GM19240 (cell line): Measurements from ENCODE around the gene CREBRF.
A peak's percentile ranks its signal among the peaks of the same experiment; 100 is the strongest.
"Not testable (repeated sequence)": the region's sequence is repeated elsewhere in the genome, so short reads cannot be mapped to it uniquely, and the experiment has no call there.

ENCODE experiments used
- DNase-seq: peaks from one replicate; pipeline ENCODE4 v3.0.0; 2011; ENCODE audit warnings: low spot score; ENCODE audit not compliant: insufficient read length

The CREBRF gene

DNA sequence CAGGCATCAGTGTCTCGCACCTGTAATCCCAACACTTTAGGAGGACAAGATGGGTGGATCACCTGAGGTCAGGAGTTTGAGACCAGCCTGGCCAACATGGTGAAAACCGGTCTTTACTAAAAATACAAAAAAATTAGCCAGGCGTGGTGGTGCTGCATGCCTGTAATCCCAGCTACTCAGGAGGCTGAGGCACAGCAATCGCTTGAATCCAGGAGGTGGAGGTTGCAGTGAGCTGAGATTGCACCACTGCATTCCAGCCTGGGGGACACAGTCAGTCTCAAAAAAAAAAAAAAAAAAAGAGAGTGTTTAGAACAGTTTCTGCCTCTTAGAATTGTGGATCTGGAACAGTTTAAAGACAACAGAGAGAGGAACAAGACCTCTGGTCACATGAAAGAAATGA, 20.3 kb downstream of the CREBRF start:
- DNase-seq, result not testable (repeated sequence)

DNA sequence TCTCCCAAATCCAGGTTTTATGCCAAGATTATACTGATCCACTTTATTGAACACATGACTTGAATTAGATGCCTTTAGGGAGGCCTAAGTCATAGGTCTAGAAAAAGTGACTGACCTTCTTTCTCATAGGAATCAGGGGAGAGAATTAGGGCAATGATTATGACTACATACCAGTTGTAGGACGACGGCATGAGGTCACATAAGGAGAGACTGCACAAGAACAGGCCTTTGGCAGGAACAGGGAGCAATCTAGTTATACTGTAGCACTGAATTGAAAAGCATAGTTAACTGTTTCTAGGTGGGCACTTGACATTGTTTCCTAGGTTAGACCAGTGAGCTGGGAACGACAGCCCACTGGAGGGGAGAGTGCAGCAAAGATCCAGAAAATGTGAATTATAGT, 22.7 kb downstream of the CREBRF start:
- no peak for DNase-seq

DNA sequence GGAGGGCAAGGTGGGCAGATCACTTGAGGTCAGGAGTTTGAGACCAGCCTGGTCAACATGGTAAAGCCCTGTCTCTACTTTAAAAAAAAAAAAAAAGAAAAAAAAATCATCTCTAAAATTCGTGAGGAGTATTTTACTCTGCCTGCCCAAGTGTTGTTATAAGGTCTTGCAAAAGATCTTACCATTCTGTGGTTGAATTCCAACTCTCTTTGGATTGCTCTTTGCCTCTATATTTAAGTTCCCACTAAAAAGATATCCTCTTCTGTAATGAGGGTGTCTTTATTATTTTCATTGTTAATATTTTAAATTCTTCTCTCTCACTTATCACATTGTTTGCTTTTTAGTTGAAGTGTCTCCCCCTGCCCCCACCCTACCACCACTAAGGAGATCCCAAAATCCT, 33.4 kb downstream of the CREBRF start:
- no peak for DNase-seq

DNA sequence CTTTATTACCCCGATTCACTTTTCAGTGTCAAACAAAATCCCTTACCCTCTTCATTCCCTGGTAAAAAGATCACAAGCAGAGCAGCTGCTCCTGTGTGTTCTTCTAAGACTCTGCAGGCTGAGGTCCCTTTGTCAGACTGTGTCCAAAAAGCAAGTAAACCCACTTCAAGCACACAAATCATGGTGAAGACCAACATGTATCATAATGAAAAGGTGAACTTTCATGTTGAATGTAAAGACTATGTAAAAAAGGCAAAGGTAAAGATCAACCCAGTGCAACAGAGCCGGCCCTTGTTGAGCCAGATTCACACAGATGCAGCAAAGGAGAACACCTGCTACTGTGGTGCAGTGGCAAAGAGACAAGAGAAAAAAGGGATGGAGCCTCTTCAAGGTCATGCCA, 34.5 kb downstream of the CREBRF start:
- DNase-seq, result no peak

DNA sequence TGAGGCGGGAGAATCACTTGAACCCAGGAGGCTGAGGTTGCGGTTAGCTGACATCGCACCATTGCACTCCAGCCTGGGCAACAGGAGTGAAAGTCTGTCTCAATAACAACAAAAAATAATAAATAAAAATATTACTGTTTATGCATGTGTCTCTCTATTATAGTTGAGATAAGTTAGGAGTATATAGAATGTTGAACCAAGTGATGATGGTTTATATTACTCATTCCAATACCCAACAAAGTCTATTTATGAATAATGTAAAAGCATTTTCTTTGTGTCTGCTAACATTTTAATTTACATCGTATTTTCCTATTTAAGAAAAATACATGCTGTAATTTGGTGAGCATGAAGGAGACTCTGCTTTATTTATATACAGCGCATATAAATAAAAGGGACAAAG, 35.8 kb downstream of the CREBRF start:
- DNase-seq, result no peak

DNA sequence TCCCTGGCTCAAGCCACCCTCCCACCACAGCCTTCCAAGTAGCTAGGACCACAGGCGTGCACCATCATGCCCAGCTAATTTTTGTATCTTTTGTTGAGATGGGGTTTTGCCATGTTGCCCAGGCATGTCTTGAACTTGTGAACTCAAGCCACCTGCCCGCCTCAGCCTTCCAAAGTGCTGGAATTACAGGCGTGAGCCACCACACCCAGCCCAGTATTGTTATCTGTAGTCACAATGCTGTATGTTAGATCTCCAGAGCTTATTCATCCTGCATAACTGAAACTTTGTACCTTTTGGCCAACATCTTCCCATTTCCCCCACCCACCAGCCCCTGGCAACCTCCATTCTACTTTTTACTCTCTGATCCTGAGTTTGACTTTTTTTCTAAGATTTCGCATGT, 37.5 kb downstream of the CREBRF start:
- DNase-seq, result no peak

DNA sequence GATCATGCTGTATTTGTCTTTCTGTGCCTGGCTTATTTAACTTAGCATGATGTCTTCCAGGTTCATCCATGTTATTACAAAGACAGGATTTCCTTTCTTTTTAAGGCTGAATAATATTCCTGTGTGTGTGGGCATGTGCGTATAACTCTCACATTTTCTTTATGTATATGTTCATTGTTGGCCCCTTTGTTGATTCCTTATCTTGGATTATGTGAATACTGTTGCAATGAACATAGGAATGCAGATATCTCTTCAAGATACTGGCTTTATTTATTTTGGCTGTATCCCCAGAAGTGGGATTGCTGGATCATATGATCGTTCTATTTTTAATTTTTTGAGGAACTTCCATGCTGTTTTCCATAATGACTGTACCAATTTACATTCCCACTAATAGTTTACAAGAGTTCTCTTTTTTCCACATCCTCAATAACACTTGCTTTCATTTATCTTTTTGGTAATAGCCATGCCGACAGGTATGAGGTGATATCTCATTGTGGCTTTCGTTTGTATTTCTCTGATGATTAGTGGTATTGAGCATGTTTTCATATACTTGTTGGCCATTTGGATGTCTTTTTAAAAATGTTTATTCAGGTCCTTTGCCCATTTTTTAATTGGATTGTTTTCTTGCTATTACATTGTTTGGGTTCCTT, 38.0 kb downstream of the CREBRF start:
- DNase-seq, result no peak

DNA sequence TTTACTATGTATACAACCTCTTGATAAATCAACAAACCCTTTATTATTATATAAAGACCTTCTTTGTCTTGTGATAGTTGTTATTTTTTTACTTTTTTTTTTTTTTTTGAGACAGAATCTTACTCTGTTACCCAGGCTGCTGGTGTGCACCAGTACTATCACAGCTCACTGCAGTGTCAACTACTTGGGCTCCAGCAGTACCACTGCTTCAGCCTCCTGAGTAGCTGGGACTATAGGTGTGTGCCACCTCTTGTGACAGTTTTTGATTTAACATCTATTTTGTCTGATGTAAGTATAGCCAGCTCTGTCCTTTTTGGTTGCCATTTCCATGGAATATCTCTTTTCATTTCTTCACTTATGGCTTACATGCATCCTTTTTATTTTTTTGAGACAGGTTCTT, 42.6 kb downstream of the CREBRF start:
- DNase-seq, result no peak

DNA sequence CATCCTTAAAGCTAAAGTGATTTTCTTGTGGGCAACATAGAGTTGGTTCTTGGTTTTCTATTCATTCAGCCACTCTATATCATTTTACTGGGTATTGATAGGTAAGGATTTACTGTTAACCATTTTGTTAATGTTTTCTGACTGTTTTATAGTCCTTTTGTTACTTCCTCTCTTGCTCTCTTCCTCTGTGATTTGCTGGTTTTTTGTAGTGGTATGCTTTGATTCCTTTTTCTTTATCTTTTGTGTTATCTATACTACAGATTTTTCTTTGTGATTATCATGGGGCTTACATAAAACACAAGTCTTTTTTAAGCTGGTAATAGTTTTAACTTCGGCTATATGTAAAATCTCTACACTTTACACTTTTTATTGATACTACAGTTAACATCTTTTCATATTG, 43.3 kb downstream of the CREBRF start:
- no peak for DNase-seq

DNA sequence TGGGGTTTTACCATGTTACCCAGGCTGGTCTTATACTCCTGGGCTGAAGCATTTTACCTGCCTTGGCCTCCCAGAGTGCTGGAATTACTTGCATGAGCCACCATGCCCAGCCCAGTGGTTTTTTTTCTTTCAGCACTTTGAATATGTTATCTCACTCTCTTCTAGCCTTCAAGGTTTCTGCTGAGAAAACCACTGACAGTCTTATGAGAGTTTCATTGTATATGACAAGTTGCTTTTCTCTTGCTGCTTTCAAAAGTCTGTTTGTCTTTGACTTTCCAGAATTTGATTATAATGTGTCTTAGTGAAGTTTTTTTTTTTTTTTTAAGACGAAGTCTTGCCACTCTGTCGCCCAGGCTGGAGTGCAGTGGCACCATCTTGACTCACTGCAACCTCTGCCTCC, 45.1 kb downstream of the CREBRF start:
- DNase-seq, result no peak

DNA sequence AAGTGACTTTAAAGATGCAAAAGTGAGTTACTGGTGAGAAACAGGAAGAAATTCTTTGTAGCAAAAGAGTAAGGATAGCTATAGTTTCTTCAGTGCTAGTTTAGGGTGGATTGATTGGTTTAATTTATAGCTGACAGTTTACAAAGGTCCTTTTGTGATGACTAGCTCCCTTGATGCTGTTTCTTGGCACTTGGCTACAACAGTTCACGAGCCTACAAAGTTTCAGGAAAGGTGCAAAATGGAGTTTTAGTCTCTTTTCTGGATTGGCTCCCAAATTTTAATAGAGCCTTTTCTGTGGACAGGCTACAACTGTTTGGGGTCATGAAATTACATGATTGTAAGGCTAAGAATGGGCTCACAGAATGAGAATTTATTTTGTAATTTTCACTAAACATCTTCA, 47.3 kb downstream of the CREBRF start:
- DNase-seq, result no peak

DNA sequence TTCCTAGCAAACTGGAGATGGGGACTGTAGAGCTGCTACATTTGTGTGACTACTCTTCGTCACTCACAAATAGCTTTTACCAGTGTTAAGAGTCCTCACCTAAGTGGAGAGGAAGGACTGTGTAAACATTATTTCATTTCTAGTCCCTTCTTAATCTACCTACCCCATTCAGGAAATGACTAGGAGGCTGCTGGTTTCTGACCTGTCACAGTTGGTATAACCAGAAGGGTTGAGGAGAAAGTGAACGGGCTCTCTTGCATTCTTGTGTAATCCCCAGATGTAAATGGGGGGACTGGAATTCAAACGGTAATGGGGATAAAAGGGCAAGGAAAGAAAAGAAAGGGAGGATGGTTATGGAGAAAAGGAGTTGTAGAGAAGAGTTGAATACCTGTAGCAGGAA, 52.8 kb downstream of the CREBRF start:
- DNase-seq, result no peak

DNA sequence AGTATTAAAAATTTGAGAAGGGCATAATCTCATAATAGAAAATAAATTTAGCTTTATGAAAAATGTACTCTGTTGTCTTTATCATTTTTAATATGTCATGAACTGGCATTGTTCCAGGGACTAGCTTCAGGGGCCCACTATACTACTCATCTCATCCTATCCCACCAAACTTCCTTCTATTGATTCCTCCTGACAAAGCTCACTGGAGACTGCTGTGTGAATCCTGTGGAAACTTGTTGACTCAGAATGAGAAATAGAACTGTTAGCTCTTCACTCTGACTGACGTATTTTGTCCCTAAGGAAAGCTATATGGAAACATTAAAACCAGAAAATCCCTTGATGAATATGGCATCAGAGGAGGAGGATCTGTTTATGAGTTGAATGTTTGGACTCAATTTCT, 58.4 kb downstream of the CREBRF start:
- no peak for DNase-seq

DNA sequence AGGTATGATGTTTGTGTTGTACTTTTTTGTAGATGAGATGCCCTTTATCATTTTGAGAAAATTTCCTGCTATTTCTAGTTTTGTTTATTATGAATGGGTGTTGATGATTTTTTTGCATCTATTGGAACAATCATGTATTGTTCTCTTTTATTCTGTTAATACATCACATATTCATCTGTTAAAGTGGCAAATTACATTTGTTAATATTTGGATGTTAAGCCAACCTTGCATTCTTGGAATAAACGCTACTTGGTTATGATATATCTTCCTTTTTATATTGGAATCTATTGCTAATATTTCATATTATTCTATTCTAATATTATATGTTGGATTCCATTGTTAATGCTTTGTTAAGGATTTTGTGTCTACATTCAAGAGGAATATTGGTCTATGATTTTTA, 63.6 kb downstream of the CREBRF start:
- no peak for DNase-seq

DNA sequence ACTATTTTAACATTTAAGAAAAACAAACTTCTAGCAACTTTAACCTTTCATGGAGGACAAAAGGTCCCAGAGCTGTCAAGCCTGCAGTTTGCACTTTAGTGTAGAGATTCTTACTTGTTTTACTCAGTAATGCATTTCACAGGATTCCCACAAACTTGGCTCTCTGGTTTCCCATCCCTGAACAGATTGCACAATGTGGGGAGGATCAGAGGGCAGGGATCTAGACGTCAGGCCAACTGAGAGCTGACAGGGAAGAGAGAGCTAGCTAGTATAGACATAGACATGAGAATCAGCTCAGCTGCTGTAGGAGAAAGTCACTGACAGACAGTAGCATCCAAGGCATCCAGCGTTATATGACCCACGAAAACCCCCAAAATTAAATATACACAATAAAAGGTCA, 67.3 kb downstream of the CREBRF start:
- no peak for DNase-seq

DNA sequence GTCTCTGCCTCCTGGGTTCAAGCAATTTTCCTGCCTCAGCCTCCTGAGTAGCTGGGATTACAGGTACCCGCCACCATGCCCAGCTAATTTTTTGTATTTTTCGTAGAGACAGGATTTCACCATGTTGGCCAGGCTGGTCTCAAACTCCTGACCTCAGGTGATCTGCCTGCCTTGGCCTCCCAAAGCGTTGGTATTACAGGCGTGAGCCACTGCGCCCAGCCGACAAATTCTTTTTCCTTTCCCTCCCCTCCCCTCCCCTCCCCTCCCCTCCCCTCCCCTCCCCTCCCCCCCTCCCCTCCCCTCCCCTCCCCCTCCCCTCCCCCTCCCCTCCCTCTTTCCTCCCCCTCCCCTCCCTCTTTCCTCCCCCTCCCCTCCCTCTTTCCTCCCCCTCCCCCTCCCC, 76.0 kb downstream of the CREBRF start:
- DNase-seq, result not testable (repeated sequence)

DNA sequence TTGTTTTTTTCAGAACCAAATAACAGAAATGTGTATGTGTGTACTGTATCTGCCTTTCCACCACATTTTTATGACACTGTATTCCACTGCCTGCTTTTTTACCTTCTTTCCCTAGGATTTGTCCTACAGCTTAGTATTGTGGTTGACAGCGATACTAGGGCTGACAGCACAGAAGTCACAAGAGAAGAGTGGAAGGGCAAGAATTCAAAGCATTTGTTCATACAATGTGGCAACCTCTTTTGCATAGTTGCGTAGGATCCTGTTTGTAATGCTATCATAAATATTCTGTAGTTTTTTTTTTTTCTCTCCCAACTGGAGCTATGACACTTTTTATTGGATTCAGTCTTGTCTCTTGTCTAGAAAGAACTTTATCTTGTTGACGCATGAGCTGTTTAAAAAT, 82.6 kb downstream of the CREBRF start:
- DNase-seq, result no peak

DNA sequence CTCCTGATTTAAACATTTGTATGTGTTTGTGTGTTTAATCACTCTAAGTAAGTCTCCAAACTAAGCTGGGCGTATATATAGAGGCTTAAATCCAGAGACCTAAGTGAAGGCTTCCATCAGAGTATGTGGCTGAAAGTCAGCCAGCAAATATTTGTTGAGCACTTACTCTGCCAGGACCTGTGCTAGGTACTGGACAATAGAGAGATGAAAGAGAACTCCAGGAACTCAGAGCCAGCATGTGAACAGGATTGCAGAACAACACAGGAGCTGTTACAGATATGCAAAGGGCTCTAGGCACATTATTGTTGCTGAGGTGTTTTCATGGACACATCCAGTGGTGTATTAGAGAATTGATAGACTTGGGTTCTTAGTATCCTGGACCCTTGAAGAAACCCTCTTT, 83.5 kb downstream of the CREBRF start:
- no peak for DNase-seq

DNA sequence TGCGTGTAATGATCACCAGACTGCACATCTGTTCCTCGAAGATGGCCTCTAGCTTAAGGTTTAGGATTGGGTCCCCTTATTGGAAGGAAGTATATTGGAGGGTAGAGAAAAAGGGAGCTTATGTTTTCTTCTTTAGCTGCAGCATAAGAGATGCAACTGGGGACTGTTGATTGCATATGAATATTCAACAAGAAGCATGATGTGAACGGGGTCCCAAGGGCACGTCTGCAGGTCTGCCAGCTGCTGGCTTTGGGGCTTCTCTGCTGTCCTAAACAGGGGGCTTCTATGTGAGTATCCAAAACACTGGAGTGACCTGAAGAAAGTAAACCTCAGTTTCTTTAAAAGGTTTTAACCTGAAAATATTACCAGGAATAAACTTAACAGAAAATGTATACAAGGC, 84.6 kb downstream of the CREBRF start:
- no peak for DNase-seq

DNA sequence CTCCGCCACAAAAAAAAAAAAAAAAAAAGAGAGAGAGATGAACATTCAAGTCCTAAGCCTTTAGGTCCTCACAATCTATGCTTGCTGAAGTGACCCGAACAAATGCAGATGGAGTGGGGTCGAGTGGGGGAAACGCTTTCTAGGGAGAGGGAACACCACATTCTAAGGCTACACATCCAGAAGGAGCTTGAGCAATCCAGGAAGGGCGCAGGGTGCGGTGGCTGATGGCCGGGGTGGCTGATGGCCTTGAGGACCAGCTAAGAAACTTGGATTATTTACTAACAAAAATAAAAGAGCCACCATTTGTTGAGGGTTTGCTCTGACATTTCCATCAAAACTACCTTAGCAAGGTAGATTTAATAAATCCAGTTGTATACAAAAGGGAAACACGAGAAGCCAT, 87.4 kb downstream of the CREBRF start:
- no peak for DNase-seq

DNA sequence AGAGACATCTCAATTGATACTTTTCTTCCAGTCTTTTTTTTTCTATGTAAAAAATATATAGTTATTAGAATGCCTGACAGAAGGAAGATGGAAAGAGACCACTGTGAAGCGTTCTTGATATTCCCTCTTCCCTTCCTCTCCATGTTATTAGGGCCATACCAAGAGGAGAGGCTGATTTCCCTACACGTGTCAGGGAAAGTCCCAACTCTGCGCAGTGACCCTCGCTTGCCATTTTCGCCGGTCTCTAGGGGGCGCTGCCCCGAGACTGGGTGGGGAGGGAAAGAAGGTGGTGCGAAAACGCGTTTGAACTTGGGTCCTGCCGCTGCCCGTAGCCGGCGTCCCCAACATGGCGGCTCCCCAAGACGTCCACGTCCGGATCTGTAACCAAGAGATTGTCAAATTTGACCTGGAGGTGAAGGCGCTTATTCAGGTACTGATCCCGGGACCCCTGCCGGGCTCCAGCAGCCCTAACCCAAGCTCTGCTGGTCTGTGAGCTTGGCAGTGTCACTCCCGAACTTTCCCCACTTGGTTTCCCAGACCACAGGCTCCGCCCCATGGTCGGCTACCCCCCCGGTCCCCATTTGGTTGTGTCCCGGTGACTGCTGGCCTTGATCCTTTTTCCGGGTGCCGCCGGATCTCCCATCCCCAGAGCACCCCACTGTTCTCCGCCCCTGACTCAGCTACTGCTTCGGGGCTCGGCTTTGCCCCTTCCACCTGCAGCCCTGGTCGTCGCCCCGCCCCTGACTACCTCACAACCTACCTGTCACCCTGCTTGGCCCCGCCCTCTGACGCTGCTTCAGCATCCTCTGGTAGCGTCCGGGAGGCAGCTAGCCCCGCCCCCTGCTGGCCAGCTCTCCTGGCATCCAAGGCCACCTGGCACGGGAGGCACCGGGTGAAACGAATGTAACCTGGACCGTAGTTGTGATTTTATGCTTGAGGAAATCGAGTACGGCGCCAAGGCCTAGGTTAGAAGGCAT, 88.3 kb downstream of the CREBRF start, which contains the start of gene BNIP1:
TSS of gene BNIP1 (plus strand) at position 332 of the 977 bp plus-strand sequence. CDS start at position 347, 15 bp downstream.
- peak; percentile 89 for DNase-seq

DNA sequence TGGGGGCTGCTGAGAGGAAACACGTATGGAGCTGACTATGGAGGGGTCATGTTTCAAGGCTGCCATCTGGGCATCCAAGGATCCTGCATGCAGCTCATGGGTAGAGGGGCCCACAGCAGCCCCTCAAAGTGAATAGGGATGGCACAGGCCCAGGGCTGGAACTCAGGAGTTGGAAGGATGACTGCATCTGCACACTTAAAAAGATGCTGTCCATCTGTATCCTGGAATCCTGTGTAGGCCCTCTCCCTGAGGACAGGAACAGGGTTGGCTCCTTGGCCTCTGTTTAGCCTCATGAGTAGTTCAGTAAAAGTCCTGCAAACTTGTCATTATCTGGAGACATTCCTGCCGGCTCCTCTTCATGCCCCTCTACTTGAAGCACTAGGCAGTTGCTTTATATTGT, 92.2 kb downstream of the CREBRF start:
- DNase-seq, result no peak

DNA sequence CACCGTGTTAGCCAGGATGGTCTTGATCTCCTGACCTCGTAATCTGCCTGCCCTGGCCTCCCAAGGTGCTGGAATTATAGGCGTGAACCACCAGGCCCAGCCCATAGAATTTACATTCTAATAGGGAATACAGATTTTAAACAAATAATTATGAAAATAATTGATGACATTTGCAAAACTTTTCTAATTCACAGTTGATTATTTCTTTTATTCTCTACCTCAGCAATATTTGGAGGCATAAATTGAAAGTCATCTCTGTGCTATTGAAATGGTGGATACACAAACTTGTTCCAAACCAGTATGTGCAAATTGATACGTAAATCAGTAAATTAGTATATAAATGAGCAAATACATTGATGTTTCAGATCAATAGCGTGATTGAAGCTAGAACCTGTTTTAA, 96.4 kb downstream of the CREBRF start:
- DNase-seq, result no peak
